Right cardiac atrium (tissue), 5 donors: Measurements from ENCODE around the gene SCAMP4. TPM values are rescaled to one million over a fixed set of nuclear protein-coding genes. Genes with fewer than 3 reads are reported as not detected.

Source experiments
- ATAC-seq, 2 donors: fragments of 200-7000 bp; cut with Tn5 transposase; one replicate each; pipeline versions ENCODE4 v1.8.0 to v1.9.1; 2020; ENCODE audit warnings: moderate library complexity in 2 of 2, mild to moderate bottlenecking in 1 of 2
- DNase-seq, 3 donors: peaks; one replicate each; pipeline ENCODE4 v3.0.0-alpha.2; 2020
- H3K27ac ChIP-seq: one replicate; pipeline ENCODE4 v1.5.1; 2013; ENCODE audit warnings: mild to moderate bottlenecking, low read length, control low read depth, moderate library complexity
- H3K27me3 ChIP-seq: one replicate; pipeline ENCODE4 v1.6.1; 2013; ENCODE audit not compliant: control insufficient read depth, insufficient read depth
- H3K4me1 ChIP-seq: one replicate; pipeline ENCODE4 v1.6.1; 2013; ENCODE audit warnings: low read length; ENCODE audit not compliant: control insufficient read depth, insufficient read depth
- H3K4me3 ChIP-seq: one replicate; pipeline ENCODE4 v1.5.1; 2013; ENCODE audit warnings: low read length, control low read depth
- H3K9me3 ChIP-seq: one replicate; pipeline ENCODE4 v1.6.1; 2013; ENCODE audit warnings: low read length; ENCODE audit not compliant: control insufficient read depth
- WGBS: extraction: QIAGEN DNeasy Blood & Tissue Kit; methylation state at CpG from one replicate; pipeline ENCODE4 v1.1.7; 2013; 5-methylcytosine and 5-hydroxymethylcytosine counted together
- intact Hi-C, 4 donors: fragments of 100-400 bp; cut with DNase I; formaldehyde crosslinking; loops; one replicate each; pipeline versions ENCODE4 v1.11.0 to v1.14.0; 2022 to 2023
- polyA plus RNA-seq: library from polyadenylated mRNA; stranded (reverse); fragments of 200-250 nt; gene quantifications from one replicate; pipeline ENCODE4 v1.2.3, GENCODE V29; 2013
- total RNA-seq, 4 donors: library from RNA; stranded (reverse); fragmentation: NEBNext Ultra II Directional; extraction: Animal tissue kit (Norgen Biotek cat#: 25700); gene quantifications; one replicate each; pipeline ENCODE4 v1.2.1, GENCODE V29; 2021
- donor health status: healthy with polysubstance abuse.
- donor health status: DM: no; HTN: yes; CAD: no.
- donor health status: DM: no; HTN: no; CAD: no.
- donor health status: DM: no; HTN: yes; CAD: no; lungs with severe emphysema.
- donor health status: DM: yes; HTN: yes; CAD: no.

SCAMP4 gene
- total and polyA plus RNA-seq, 5 donors = 16.1 to 19.9 (median 18.8) TPM

GRCh38 chr19:1917926-1918325, 12.7 kb downstream of the SCAMP4 start:
- Histone ChIP-seq H3K4me1 (no peaks in the 10 kb centered on the region), H3K9me3 (no peaks in the 10 kb centered on the region), H3K27ac (no peak overlapping the region), H3K4me3 (no peak overlapping the region), H3K27me3 (no peaks in the 10 kb centered on the region)
- intact Hi-C loops = no loop called here
- no peak for ATAC-seq
- WGBS = 93% methylated on average over 25 of the region's 25 CpGs
- no peak for DNase-seq

GRCh38 chr19:1918975-1919374, 13.8 kb downstream of the SCAMP4 start:
- Histone ChIP-seq H3K4me1 (no peaks in the 10 kb centered on the region), H3K9me3 (no peaks in the 10 kb centered on the region), H3K27ac (no peak overlapping the region), H3K4me3 (no peak overlapping the region), H3K27me3 (no peaks in the 10 kb centered on the region)
- ATAC-seq (no peak), DNase-seq (no peak)
- intact Hi-C loops = no loop called here
- 95% methylated on average over 28 of the region's 28 CpGs for WGBS

DNA sequence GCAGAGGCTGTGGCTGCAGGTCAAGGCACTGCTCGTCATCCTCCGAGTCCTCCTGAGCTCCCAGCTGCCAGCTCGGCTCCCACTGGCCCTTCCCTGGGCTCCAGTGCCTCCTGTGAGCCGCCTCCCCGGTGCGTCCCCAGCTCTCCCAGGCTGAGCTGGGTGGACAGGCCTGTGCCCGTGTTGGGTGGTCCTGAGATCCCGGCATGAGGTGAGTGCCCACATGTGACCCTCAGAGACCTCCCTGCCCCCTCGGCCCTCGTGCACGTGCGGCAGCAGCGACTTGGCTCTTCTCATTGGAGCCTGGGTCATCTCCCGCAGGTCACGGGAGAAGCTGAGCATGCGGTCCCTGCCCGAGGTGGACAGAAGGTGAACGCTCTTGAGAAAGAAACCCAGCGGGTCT, 15.4 kb downstream of the SCAMP4 start:
- no peak overlapping the region for H3K27ac ChIP-seq
- no peaks in the 10 kb centered on the region for H3K4me1 ChIP-seq
- H3K27me3 ChIP-seq = no peaks in the 10 kb centered on the region
- DNase-seq = no peak
- no peak overlapping the region for H3K4me3 ChIP-seq
- no peaks in the 10 kb centered on the region for H3K9me3 ChIP-seq
- ATAC-seq = no peak
- intact Hi-C loops = no loop called here
- 92% methylated on average over 19 of the region's 19 CpGs for WGBS

- ATAC-seq = no peak
- no peak overlapping the region for H3K27ac ChIP-seq
- no peaks in the 10 kb centered on the region for H3K4me1 ChIP-seq
- H3K27me3 ChIP-seq = no peaks in the 10 kb centered on the region
- no peak for DNase-seq
- no peak overlapping the region for H3K4me3 ChIP-seq
- intact Hi-C loops = no loop called here
- WGBS = 92% methylated on average over 19 of the region's 19 CpGs
- H3K9me3 ChIP-seq = no peaks in the 10 kb centered on the region
Observed at GRCh38 chr19:1921326-1921725, 16.1 kb downstream of the SCAMP4 start.

- WGBS = 93% methylated on average over 15 of the region's 15 CpGs
- intact Hi-C loops = no loop called here
- ATAC-seq (no peak), DNase-seq (no peak)
- Histone ChIP-seq H3K4me1 (no peaks in the 10 kb centered on the region), H3K27ac (no peak overlapping the region), H3K4me3 (no peak overlapping the region), H3K27me3 (no peaks in the 10 kb centered on the region), H3K9me3 (no peaks in the 10 kb centered on the region)
Observed at GRCh38 chr19:1921825-1922224, 16.6 kb downstream of the SCAMP4 start.

DNA sequence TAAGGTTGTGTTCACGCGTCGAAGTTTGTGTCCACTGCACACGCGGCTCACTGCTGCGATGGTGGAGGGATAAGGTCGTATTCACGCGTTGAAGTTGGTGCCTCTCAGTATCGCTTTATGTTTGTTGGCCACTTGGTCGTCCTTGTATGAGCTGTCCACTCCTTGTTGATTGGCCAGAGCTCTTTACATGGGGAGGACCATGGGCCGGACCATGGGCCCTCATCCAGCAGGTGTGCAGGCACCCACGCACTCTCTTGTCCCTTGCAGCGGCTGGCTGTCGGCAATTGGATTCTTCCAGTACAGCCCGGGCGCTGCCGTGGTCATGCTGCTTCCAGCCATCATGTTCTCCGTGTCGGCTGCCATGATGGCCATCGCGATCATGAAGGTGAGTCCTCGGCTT, 17.6 kb downstream of the SCAMP4 start:
- H3K27me3 ChIP-seq = no peaks in the 10 kb centered on the region
- no peaks in the 10 kb centered on the region for H3K4me1 ChIP-seq
- no peak overlapping the region for H3K27ac ChIP-seq
- H3K9me3 ChIP-seq = no peaks in the 10 kb centered on the region
- WGBS = 97% methylated on average over 23 of the region's 23 CpGs
- DNase-seq = no peak
- ATAC-seq = no peak
- no peak overlapping the region for H3K4me3 ChIP-seq
- intact Hi-C loops = no loop called here

DNA sequence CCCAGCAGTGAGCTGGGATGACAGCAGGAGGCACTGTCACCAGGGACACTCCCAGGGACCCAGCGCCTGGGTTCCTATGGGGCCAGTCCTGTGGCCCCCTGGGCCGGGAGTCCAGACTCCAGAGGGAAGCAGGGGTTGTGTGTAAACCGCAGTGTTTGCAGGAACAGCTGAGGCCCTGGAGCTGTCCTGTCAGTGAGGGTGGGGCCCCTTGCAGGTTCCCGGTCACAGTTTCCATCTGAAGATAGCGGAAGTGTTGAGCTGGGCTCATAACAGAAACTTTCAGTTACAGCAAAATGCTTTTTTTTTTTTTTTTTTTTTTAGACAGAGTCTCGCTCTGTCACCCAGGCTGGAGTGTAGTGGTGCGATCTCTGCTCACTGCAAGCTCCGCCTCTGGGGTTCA, 18.1 kb downstream of the SCAMP4 start:
- H3K4me1 ChIP-seq = no peaks in the 10 kb centered on the region
- ATAC-seq = peak; percentile 21 to 31
- intact Hi-C loops = no loop called here
- H3K27me3 ChIP-seq = no peaks in the 10 kb centered on the region
- no peaks in the 10 kb centered on the region for H3K9me3 ChIP-seq
- peak; percentile 22 to 68 (median 64) for DNase-seq
- no peak overlapping the region for H3K27ac ChIP-seq
- 87% methylated on average over 8 of the region's 8 CpGs for WGBS
- no peak overlapping the region for H3K4me3 ChIP-seq

GRCh38 chr19:1924320-1924961, 19.2 kb downstream of the SCAMP4 start:
- DNase-seq (no peak), ATAC-seq (no peak)
- intact Hi-C loops = no loop called here
- no peaks in the 10 kb centered on the region for H3K9me3 ChIP-seq
- H3K27me3 ChIP-seq = no peaks in the 10 kb centered on the region
- no peak overlapping the region for H3K27ac ChIP-seq
- WGBS = 91% methylated on average over 35 of the region's 35 CpGs
- H3K4me1 ChIP-seq = no peaks in the 10 kb centered on the region
- H3K4me3 ChIP-seq = no peak overlapping the region

- ATAC-seq (no peak), DNase-seq (no peak)
- H3K4me3 ChIP-seq = no peak overlapping the region
- H3K27me3 ChIP-seq = no peaks in the 10 kb centered on the region
- 89% methylated on average over 16 of the region's 16 CpGs for WGBS
- intact Hi-C loops = loop anchor here in 1 of 4 donors (5.0 kb wide), 1 partner anchor 147 kb away; no protein-coding TSS in a partner anchor
- no peak overlapping the region for H3K27ac ChIP-seq
- no peaks in the 10 kb centered on the region for H3K9me3 ChIP-seq
- H3K4me1 ChIP-seq = no peaks in the 10 kb centered on the region
Observed at GRCh38 chr19:1925544-1925943, 20.3 kb downstream of the SCAMP4 start.

DNA sequence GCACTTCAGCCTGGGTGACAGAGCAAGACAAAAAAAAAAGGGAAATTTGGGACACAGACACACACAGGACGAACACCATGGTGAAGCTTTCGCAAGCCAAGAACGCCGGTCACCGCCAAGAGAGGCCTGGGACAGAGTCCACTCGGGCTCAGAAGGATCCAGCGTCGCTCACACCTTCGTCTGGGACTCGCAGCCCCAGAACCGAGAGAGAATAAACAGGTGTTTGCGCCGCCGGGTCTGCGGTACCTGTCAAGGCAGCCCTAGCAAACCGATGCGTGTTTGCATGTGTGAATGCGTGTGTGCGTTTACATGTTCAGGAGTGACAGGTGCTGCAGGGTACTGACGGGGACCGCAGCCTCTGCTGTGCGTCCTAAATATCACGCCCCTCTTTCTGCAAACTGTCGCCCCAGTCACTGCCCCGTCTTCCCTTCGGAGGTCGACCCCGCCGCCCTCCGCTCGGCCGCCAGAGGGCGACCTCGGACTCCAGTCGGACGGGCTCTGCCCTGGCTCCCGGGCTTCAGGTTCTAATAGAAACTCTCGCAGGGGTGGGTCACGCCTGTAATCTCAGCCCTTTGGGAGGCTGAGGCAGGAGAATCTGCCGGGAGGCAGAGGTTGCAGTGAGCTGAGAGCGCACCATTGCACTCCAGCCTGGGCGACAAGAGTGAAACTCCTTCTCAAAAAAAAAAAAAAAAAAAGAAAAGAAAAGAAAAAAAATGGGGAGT, 24.0 kb downstream of the SCAMP4 start:
- intact Hi-C loops = loop anchor here in 1 of 4 donors (5.0 kb wide), 1 partner anchor 143 kb away; no protein-coding TSS in a partner anchor
- no peak overlapping the region for H3K4me3 ChIP-seq
- ATAC-seq (peak; percentile 87 to 89), DNase-seq (peak; percentile 78 to 94 (median 90))
- H3K9me3 ChIP-seq = no peaks in the 10 kb centered on the region
- no peaks in the 10 kb centered on the region for H3K27me3 ChIP-seq
- H3K4me1 ChIP-seq = no peaks in the 10 kb centered on the region
- no peak overlapping the region for H3K27ac ChIP-seq
- WGBS = 11% methylated on average over 42 of the region's 42 CpGs

DNA sequence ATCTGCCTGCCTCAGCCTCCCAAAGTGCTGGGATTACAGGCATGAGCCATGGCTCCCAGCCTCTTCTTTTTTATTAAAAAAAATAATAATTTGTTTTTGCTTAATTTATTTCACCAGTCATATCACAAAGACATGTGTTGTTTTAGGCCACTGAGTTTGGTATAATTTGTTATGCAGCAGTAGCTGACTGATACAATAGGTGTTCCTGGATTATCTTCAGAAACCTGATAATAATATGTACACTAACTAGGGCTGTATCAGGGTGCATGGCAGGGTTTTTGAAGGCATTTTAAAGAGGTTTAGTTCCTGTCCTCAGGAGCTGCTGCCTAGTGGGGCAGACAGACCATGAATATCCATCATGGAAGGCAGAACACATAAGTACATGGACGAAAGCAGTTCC, 26.2 kb downstream of the SCAMP4 start:
- H3K9me3 ChIP-seq = no peaks in the 10 kb centered on the region
- DNase-seq (no peak), ATAC-seq (no peak)
- WGBS = 91% methylated on average over 1 of the region's 1 CpG
- peaks cover 5% of the 10 kb centered on the region for H3K4me1 ChIP-seq
- no peak overlapping the region for H3K4me3 ChIP-seq
- H3K27ac ChIP-seq = no peak overlapping the region
- no peaks in the 10 kb centered on the region for H3K27me3 ChIP-seq
- intact Hi-C loops = no loop called here
